Colonic mucosa (tissue), 4 donors: ENCODE measurements around the gene PARG. TPM values are rescaled to one million over a fixed set of nuclear protein-coding genes. Genes with fewer than 3 reads are reported as not detected.

Experiments used
- DNase-seq: peaks from one replicate; pipeline ENCODE4 v3.0.0-alpha.2; 2020
- H3K27ac ChIP-seq: fragments of 200-600 bp; one replicate; pipeline ENCODE4 v1.8.0; 2021
- H3K27me3 ChIP-seq: fragments of 200-600 bp; one replicate; pipeline ENCODE4 v1.8.0; 2021
- H3K36me3 ChIP-seq: fragments of 200-600 bp; one replicate; pipeline ENCODE4 v1.8.0; 2021
- H3K4me1 ChIP-seq: fragments of 200-600 bp; one replicate; pipeline ENCODE4 v1.8.0; 2021; ENCODE audit warnings: mild to moderate bottlenecking
- H3K4me3 ChIP-seq: fragments of 200-600 bp; one replicate; pipeline ENCODE4 v1.8.0; 2021
- H3K9ac ChIP-seq, 2 donors: one replicate each; pipeline ENCODE4 v1.7.0; 2013; ENCODE audit warnings: control low read depth in 2 of 2, low read depth in 2 of 2, low read length in 2 of 2
- H3K9me3 ChIP-seq: fragments of 200-600 bp; one replicate; pipeline ENCODE4 v1.8.0; 2021
- intact Hi-C: fragments of 100-400 bp; cut with DNase I; formaldehyde crosslinking; loops from one replicate; pipeline ENCODE4 v1.14.1; 2022
- total RNA-seq, 2 donors: library from RNA; stranded (reverse); fragmentation: NEBNext Ultra II Directional in 1 of 2; extraction: Animal tissue kit (Norgen Biotek cat#: 25700) in 1 of 2; gene quantifications; one replicate each; pipeline ENCODE4 v1.2.1, GENCODE V29; 2021
- TF ChIP-seq, protein P1 (sequence below): fragments of 200-600 bp; IDR thresholded peaks from one replicate; pipeline ENCODE4 v1.8.0; 2022; ENCODE audit warnings: antibody characterized with exemption, mild to moderate bottlenecking
- donor health status: healthy.
- donor health status: DM: no; HTN: no; CAD: no.
- donor health status: DM: no; HTN: no; CAD: no.

PARG gene
- total RNA-seq, 2 donors from 2014 or later = 26.1 to 29.6 TPM

DNA sequence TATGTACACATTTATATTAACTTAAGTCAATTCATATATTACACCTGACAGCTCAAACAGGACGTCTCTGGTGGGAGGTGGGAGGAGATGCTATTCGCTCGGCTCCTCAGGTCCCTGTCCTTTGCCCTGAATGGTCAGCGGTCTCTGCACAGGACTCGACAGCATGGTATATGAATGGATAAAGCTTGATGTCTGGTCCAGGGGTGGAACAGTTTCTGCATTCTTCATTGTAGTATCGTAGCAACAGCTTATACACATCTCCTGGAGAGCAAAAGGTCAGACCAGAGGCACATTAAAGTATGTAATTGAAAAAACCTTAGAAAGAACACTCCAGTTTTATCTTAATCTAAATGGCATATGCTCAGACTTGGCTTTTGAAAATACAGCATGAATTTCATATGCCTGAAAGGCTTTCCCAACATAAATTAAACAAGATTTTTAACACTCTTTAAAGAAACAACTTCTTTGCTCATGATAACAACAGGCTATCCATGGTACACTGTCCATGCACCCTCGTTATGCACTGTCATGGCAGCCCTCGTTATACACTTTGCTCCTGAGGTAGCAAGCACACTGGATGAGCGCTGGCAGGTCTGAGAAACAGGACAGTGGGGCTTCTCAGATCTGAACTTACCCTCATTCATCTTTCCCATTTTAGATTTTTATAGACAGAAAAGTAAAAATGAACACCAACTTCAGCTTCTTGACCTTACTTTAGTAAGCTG, 122.4 kb downstream of the PARG start:
- Histone ChIP-seq H3K9me3 (no peaks in the 10 kb centered on the region), H3K4me3 (no peak overlapping the region), H3K36me3 (no peaks in the 10 kb centered on the region), H3K4me1 (no peaks in the 10 kb centered on the region), H3K27ac (no peak overlapping the region), H3K27me3 (no peaks in the 10 kb centered on the region), H3K9ac (no peak overlapping the region)
- TF ChIP-seq, protein P1, sequence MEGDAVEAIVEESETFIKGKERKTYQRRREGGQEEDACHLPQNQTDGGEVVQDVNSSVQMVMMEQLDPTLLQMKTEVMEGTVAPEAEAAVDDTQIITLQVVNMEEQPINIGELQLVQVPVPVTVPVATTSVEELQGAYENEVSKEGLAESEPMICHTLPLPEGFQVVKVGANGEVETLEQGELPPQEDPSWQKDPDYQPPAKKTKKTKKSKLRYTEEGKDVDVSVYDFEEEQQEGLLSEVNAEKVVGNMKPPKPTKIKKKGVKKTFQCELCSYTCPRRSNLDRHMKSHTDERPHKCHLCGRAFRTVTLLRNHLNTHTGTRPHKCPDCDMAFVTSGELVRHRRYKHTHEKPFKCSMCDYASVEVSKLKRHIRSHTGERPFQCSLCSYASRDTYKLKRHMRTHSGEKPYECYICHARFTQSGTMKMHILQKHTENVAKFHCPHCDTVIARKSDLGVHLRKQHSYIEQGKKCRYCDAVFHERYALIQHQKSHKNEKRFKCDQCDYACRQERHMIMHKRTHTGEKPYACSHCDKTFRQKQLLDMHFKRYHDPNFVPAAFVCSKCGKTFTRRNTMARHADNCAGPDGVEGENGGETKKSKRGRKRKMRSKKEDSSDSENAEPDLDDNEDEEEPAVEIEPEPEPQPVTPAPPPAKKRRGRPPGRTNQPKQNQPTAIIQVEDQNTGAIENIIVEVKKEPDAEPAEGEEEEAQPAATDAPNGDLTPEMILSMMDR = no peak
- intact Hi-C loops = no loop called here
- no peak for DNase-seq

DNA sequence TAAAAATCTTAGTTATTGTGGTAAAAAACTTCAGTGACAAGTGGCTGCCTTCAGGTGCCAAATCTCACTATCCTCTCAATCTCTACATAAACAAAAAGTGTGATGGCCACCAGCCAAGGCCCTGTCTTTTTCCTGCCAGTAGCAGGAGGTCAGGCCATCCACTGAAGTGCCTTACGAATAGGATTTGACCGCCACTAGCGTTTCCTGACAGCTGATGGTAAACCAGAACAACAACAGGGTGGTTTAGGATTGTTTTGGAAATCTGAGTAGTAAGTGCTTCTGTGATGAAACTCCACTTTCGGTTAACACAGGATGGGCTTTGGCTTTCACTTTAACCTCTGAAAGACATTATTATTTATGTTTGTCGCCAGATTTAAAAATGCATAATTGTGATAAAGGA, 124.0 kb downstream of the PARG start:
- Histone ChIP-seq H3K4me3 (no peak overlapping the region), H3K4me1 (no peaks in the 10 kb centered on the region), H3K9ac (no peak overlapping the region), H3K36me3 (no peaks in the 10 kb centered on the region), H3K9me3 (no peaks in the 10 kb centered on the region), H3K27me3 (no peaks in the 10 kb centered on the region), H3K27ac (no peak overlapping the region)
- TF ChIP-seq, protein P1 = no peak
- no peak for DNase-seq
- intact Hi-C loops = no loop called here

GRCh38 chr10:49803988-49804387, 137.8 kb downstream of the PARG start:
- intact Hi-C loops = no loop called here
- DNase-seq = no peak
- Histone ChIP-seq H3K4me1 (no peaks in the 10 kb centered on the region), H3K36me3 (no peaks in the 10 kb centered on the region), H3K27ac (no peak overlapping the region), H3K9ac (no peak overlapping the region), H3K27me3 (no peaks in the 10 kb centered on the region), H3K4me3 (no peak overlapping the region), H3K9me3 (no peaks in the 10 kb centered on the region)
- TF ChIP-seq, protein P1 = no peak

GRCh38 chr10:49798275-49798674, 143.6 kb downstream of the PARG start:
- Histone ChIP-seq H3K9ac (no peak overlapping the region), H3K9me3 (no peaks in the 10 kb centered on the region), H3K4me3 (no peak overlapping the region), H3K4me1 (no peaks in the 10 kb centered on the region), H3K36me3 (no peaks in the 10 kb centered on the region), H3K27me3 (no peaks in the 10 kb centered on the region), H3K27ac (no peak overlapping the region)
- no peak for DNase-seq
- TF ChIP-seq, protein P1 = no peak
- intact Hi-C loops = no loop called here

GRCh38 chr10:49791100-49791499, 150.7 kb downstream of the PARG start:
- Histone ChIP-seq H3K9ac (no peak overlapping the region), H3K27me3 (no peaks in the 10 kb centered on the region), H3K27ac (no peak overlapping the region), H3K36me3 (no peaks in the 10 kb centered on the region), H3K4me3 (no peak overlapping the region), H3K9me3 (no peaks in the 10 kb centered on the region), H3K4me1 (no peaks in the 10 kb centered on the region)
- TF ChIP-seq, protein P1 = no peak
- DNase-seq = no peak
- intact Hi-C loops = no loop called here
